Measurements from ENCODE around the gene AOC3.
A peak's percentile ranks its signal among the peaks of the same experiment; 100 is the strongest.
"Not testable (repeated sequence)": the region's sequence is repeated elsewhere in the genome, so short reads cannot be mapped to it uniquely, and the experiment has no call there.

Gene AOC3

DNA sequence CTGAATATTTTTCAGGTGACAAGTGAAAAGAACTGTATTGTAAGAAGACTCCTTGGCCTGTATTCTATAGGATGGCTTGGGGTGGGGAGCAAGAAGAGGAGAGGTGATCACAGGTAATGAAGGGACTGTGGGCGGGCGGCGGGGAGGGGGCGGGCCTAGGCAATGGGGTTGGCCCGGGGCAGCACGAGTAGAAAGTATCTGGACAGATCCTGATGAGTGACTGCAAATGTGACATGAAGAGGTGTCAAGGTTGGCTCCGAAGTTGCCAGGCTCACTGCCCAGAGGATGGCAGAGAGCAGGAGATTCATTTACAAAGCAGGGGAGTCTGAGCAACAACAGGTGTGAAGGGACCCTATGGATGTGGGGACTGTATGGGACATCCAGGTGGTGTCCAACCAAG lies 38.8 kb downstream of the AOC3 start:
- TF ChIP-seq, protein P1, sequence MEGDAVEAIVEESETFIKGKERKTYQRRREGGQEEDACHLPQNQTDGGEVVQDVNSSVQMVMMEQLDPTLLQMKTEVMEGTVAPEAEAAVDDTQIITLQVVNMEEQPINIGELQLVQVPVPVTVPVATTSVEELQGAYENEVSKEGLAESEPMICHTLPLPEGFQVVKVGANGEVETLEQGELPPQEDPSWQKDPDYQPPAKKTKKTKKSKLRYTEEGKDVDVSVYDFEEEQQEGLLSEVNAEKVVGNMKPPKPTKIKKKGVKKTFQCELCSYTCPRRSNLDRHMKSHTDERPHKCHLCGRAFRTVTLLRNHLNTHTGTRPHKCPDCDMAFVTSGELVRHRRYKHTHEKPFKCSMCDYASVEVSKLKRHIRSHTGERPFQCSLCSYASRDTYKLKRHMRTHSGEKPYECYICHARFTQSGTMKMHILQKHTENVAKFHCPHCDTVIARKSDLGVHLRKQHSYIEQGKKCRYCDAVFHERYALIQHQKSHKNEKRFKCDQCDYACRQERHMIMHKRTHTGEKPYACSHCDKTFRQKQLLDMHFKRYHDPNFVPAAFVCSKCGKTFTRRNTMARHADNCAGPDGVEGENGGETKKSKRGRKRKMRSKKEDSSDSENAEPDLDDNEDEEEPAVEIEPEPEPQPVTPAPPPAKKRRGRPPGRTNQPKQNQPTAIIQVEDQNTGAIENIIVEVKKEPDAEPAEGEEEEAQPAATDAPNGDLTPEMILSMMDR (IDR thresholded peaks at IDR 0.05; ENCODE audit: low read depth, low read length), result no peak
- no peak overlapping the region for H3K4me3 ChIP-seq (ENCODE audit: low read depth, low read length)
- in situ Hi-C loops (cut with HindIII; ENCODE audit: low sequenced_read_pairs), result no loop called here
- DNase-seq (ENCODE audit: low read depth, low spot score), result no peak

DNA sequence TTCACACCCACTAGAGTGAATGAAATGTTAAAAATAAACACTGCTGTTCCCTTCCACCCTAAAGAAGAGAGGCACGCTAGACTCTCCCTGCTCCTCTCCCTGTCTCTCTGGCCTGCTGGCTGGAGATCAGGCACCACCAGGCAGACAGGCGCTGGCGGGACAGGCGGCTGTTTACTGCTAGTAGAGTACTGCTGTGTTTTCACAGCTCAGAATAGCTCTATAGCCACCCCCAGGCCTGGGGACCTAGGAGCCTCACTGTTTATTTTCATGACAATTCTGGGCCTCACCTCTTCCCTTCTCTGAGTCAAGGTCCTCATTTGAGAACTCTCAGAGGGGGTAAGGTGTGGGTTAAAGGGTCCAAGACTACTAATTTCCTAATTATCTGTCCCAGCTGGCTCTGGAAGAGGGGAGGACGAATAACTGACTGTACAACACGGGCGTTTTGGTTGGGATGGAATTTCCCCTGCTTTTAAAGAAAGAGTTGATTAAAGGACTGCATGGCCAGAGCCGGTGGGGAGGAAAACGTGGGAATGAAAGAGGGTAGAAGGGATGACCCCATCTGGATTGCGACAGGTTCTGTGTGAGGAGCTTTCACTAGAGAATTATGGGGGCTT lies 40.6 kb downstream of the AOC3 start:
- DNase-seq (ENCODE audit: low read depth, low spot score), result no peak

DNA sequence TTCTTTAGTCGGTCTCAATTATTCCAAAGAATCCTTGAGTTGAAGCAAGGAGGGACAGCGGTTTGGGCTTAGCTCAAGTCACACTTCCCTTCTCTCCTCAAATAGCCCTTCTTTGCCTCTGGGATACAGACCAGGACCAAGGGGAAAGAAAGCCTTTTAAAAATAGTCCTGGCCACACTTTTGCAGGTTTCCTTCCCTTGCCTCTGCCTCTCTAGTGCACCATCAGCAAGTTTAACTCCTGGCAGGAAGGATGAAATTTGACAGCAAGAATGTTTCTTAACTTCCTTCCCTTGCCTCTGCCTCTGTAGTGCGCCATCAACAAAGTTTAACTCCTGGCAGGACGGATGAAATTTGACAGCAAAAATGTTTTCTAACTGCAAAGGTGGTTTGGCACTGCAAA lies 42.4 kb downstream of the AOC3 start:
- TF ChIP-seq, protein P1 (IDR thresholded peaks at IDR 0.05; ENCODE audit: low read depth, low read length), result no peak
- no peak overlapping the region for H3K4me3 ChIP-seq (ENCODE audit: low read depth, low read length)
- no peak for DNase-seq (ENCODE audit: low read depth, low spot score)
- in situ Hi-C loops (cut with HindIII; ENCODE audit: low sequenced_read_pairs), result no loop called here

More for the DNA sequence above, 40.6 kb downstream of the AOC3 start:
- no peak overlapping the region for H3K4me3 ChIP-seq (ENCODE audit: low read depth, low read length)
- in situ Hi-C loops (cut with HindIII; ENCODE audit: low sequenced_read_pairs), result no loop called here
- TF ChIP-seq, protein P1 (IDR thresholded peaks at IDR 0.05; ENCODE audit: low read depth, low read length), result no peak

DNA sequence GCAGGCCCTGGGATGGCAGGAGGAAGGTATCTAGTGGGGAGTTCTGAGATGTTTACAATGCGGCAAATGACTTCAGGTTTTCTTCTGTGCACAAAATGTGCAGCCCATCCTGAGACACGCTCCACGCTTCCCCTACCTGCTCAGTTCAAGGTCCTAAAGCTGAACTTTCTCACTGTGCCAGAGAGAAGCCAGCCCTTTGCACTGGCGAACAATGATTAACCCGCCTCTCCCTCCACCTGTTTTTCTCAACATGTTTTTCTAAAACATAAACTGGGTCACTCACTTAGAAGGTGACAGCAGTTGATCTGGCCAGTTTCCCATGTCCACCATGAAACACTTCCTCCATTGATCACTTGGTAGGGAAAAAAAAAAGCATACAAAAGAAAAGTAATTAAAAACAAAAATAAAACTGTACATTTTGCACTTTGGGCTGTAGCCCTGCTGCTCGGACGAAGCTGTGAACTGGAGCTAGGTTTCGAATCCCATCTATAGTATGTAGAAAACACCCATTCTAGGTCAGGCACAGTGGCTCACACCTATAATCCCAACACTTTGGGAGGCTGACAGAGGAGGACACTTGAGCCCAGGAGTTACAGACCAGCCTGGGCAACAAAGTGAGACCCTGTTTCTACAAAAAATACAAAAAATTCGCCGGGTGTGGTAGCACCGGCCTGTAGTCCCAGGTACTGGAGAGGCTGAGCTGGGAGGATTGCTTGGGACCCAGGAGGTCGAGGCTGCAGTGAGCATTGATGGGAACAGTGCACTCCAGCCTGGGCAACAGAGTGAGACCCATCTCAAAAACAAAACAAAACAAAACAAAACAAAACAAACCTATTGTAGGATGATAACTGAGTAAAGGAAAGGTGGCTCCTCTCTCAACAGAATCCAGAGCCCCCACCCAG lies 43.5 kb downstream of the AOC3 start:
- no peak for DNase-seq (ENCODE audit: low read depth, low spot score)
- no peak overlapping the region for H3K4me3 ChIP-seq (ENCODE audit: low read depth, low read length)
- in situ Hi-C loops (cut with HindIII; ENCODE audit: low sequenced_read_pairs), result no loop called here
- TF ChIP-seq, protein P1 (IDR thresholded peaks at IDR 0.05; ENCODE audit: low read depth, low read length), result no peak

DNA sequence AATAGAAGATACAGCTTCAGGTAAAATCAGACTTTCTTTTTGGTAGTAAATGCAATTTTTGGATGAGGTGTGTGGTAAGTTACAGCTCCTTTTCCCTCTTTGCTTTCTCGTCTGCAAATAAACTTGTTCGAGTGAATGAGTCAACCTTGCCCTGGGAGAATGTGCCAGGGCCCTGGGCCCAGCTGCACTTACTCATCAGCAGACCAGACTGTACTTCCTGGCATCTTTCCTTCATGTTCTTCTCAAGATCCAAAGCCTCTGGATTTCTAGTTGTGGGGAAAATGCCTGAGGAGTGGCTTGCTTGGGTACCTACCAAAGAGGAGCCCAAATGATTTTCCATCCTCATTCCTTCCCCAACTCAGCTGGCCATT lies 44.2 kb downstream of the AOC3 start:
- in situ Hi-C loops (cut with HindIII; ENCODE audit: low sequenced_read_pairs), result no loop called here
- peak; percentile 82 for DNase-seq (ENCODE audit: low read depth, low spot score)
- TF ChIP-seq, protein P1 (IDR thresholded peaks at IDR 0.05; ENCODE audit: low read depth, low read length), result no peak
- H3K4me3 ChIP-seq (ENCODE audit: low read depth, low read length), result no peak overlapping the region

DNA sequence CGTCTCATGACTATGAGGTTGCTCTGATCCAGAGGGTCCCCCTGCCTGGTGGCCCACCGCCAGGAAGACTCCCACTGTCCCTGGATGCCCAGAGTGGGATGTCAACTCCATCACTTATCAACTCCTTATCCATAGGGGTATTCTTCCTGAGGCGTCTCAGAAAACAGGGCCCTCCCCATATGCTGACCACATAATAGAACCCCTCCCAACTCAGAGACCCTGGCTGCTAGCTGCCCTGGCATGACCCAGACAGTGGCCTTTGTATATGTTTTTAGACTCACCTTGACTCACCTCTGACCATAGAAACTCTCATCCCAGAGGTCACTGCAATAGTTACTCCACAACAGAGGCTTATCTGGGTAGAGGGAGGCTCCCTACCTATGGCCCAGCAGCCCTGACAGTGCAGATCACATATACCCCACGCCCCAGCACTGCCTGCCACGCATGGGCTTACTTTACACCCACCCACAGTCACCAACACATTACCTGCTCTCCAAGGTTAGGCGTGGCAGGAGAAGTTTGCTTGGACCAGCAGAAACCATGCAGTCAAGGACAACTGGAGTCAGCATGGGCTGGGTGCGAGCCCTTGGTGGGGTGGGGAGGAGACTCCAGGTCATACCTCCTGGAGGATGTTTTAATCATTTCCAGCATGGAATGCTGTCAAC lies 47.3 kb downstream of the AOC3 start:
- H3K4me3 ChIP-seq (ENCODE audit: low read depth, low read length), result no peak overlapping the region
- DNase-seq (ENCODE audit: low read depth, low spot score), result no peak
- TF ChIP-seq, protein P1 (IDR thresholded peaks at IDR 0.05; ENCODE audit: low read depth, low read length), result no peak
- in situ Hi-C loops (cut with HindIII; ENCODE audit: low sequenced_read_pairs), result no loop called here

DNA sequence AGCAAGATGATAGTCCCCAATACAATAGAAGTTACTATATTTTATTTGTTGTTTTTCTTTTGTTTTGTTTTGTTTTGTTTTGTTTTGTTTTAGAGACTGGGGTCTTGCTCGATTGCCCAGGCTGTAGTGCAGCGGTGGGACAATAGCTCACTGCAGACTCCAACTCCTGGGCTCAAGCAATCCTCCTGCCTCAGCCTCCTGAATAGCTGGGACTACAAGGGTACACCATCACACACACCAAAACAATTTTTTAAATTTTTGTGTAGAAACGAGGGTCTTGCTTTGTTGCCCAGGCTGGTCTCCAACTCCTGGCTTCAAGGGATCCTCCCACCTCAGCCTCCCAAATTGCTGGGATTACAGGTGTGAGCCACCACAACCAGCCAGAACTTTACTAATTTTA lies 49.0 kb downstream of the AOC3 start:
- H3K4me3 ChIP-seq (ENCODE audit: low read depth, low read length); in situ Hi-C loops (cut with HindIII; ENCODE audit: low sequenced_read_pairs): not testable (repeated sequence)

More for the DNA sequence above, 49.0 kb downstream of the AOC3 start:
- not testable (repeated sequence) for DNase-seq (ENCODE audit: low read depth, low spot score)
